Central memory CD4-positive, alpha-beta T cell (primary cell): ENCODE data around the gene FAM240B.

ENCODE experiments used
- DNase-seq: peaks from one replicate; pipeline ENCODE4 v3.0.0; 2022

Gene FAM240B

GRCh38 chr9:38662763-38663593 is 57.0 kb downstream of the FAM240B start:
- no peak for DNase-seq

GRCh38 chr9:38659538-38659937 is 60.4 kb downstream of the FAM240B start:
- no peak for DNase-seq

GRCh38 chr9:38656896-38657295 is 63.0 kb downstream of the FAM240B start:
- no peak for DNase-seq

- DNase-seq, result no peak
Measured at GRCh38 chr9:38652486-38652885, 67.4 kb downstream of the FAM240B start.

GRCh38 chr9:38652044-38652443 is 67.9 kb downstream of the FAM240B start:
- no peak for DNase-seq

GRCh38 chr9:38651400-38652042 is 68.4 kb downstream of the FAM240B start:
- DNase-seq, result no peak

GRCh38 chr9:38650564-38650963 is 69.4 kb downstream of the FAM240B start:
- no peak for DNase-seq

- DNase-seq, result no peak
Measured at GRCh38 chr9:38649731-38650363, 70.1 kb downstream of the FAM240B start.

- DNase-seq, result no peak
Measured at GRCh38 chr9:38644601-38645000, 75.3 kb downstream of the FAM240B start.
